ENCODE data around the gene DNLZ. TPM values are rescaled to one million over a fixed set of nuclear protein-coding genes. Genes with fewer than 3 reads are reported as not detected.

Gene DNLZ
- total and polyA plus RNA-seq, 9 of the 15 experiments (the other 6 are each of a cell fraction or from before 2014, with no cell fraction given), result 0.17 to 44.6 (median 3.4) TPM

DNA sequence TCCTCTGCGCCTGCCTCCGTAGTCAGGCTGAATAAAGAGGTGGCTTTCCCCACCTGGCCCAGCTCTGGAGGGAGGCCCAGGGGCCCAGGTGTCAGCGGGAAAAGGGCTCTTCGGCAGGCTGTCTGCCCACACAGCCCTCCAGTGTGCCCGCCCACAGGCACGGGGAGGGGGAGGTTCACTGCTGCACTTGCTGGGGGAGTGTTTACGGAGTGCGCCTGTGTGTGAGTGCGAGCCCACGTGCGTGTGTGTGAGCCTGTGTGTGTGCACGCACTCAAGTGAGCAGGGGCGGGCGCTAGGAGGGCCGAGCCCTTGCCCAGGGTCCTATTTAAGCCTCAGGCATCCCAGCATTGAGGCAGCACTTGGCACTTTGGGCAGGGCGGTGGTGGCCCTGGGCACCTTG, 10.9 kb downstream of the DNLZ start (continued):
- TF ChIP-seq, protein P1, sequence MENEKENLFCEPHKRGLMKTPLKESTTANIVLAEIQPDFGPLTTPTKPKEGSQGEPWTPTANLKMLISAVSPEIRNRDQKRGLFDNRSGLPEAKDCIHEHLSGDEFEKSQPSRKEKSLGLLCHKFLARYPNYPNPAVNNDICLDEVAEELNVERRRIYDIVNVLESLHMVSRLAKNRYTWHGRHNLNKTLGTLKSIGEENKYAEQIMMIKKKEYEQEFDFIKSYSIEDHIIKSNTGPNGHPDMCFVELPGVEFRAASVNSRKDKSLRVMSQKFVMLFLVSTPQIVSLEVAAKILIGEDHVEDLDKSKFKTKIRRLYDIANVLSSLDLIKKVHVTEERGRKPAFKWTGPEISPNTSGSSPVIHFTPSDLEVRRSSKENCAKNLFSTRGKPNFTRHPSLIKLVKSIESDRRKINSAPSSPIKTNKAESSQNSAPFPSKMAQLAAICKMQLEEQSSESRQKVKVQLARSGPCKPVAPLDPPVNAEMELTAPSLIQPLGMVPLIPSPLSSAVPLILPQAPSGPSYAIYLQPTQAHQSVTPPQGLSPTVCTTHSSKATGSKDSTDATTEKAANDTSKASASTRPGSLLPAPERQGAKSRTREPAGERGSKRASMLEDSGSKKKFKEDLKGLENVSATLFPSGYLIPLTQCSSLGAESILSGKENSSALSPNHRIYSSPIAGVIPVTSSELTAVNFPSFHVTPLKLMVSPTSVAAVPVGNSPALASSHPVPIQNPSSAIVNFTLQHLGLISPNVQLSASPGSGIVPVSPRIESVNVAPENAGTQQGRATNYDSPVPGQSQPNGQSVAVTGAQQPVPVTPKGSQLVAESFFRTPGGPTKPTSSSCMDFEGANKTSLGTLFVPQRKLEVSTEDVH (IDR thresholded peaks at IDR 0.05; ENCODE audit: low read depth, partially characterized antibody), result no peak
- TF ChIP-seq, protein P2, sequence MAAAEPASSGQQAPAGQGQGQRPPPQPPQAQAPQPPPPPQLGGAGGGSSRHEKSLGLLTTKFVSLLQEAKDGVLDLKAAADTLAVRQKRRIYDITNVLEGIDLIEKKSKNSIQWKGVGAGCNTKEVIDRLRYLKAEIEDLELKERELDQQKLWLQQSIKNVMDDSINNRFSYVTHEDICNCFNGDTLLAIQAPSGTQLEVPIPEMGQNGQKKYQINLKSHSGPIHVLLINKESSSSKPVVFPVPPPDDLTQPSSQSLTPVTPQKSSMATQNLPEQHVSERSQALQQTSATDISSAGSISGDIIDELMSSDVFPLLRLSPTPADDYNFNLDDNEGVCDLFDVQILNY (CRISPR knock-in tag; IDR thresholded peaks at IDR 0.05), result no peak
- TF ChIP-seq MBD2 (IDR thresholded peaks at IDR 0.05; ENCODE audit: borderline replicate concordance, low read depth) (no peak), POLR2G (IDR thresholded peaks at IDR 0.05; ENCODE audit: low read depth, low read length) (0 out of 2 replicates have a peak, but pooled peaks have one; percentile 7), PTRF (tag; IDR thresholded peaks at IDR 0.05) (no peak), E2F3 (CRISPR knock-in tag; IDR thresholded peaks at IDR 0.05) (no peak), ZNF184 (CRISPR knock-in tag; IDR thresholded peaks at IDR 0.05) (no peak), EGR1 (conservative IDR thresholded peaks at IDR 0.05) (peak; percentile 33; the same call in 1 of the 2 replicates), CEBPB (tag; IDR thresholded peaks at IDR 0.05) (no peak), HDAC2 (IDR thresholded peaks at IDR 0.05) (no peak), ZNF324 (CRISPR knock-in tag; IDR thresholded peaks at IDR 0.05) (no peak), MEF2D (tag; conservative IDR thresholded peaks at IDR 0.05; ENCODE audit: low read depth) (no peak), MTF1 (CRISPR knock-in tag; IDR thresholded peaks at IDR 0.05; ENCODE audit: borderline replicate concordance) (no peak), MAFK (IDR thresholded peaks at IDR 0.05; ENCODE audit: low read length) (no peak), CCAR2 (IDR thresholded peaks at IDR 0.05; ENCODE audit: low read depth, low read length) (no peak)
- TF ChIP-seq, protein P3, sequence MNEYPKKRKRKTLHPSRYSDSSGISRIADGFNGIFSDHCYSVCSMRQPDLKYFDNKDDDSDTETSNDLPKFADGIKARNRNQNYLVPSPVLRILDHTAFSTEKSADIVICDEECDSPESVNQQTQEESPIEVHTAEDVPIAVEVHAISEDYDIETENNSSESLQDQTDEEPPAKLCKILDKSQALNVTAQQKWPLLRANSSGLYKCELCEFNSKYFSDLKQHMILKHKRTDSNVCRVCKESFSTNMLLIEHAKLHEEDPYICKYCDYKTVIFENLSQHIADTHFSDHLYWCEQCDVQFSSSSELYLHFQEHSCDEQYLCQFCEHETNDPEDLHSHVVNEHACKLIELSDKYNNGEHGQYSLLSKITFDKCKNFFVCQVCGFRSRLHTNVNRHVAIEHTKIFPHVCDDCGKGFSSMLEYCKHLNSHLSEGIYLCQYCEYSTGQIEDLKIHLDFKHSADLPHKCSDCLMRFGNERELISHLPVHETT (CRISPR knock-in tag; conservative IDR thresholded peaks at IDR 0.05 in 1 of 2, IDR thresholded peaks at IDR 0.05 in 1 of 2), result no peak
- TF ChIP-seq, protein P4, sequence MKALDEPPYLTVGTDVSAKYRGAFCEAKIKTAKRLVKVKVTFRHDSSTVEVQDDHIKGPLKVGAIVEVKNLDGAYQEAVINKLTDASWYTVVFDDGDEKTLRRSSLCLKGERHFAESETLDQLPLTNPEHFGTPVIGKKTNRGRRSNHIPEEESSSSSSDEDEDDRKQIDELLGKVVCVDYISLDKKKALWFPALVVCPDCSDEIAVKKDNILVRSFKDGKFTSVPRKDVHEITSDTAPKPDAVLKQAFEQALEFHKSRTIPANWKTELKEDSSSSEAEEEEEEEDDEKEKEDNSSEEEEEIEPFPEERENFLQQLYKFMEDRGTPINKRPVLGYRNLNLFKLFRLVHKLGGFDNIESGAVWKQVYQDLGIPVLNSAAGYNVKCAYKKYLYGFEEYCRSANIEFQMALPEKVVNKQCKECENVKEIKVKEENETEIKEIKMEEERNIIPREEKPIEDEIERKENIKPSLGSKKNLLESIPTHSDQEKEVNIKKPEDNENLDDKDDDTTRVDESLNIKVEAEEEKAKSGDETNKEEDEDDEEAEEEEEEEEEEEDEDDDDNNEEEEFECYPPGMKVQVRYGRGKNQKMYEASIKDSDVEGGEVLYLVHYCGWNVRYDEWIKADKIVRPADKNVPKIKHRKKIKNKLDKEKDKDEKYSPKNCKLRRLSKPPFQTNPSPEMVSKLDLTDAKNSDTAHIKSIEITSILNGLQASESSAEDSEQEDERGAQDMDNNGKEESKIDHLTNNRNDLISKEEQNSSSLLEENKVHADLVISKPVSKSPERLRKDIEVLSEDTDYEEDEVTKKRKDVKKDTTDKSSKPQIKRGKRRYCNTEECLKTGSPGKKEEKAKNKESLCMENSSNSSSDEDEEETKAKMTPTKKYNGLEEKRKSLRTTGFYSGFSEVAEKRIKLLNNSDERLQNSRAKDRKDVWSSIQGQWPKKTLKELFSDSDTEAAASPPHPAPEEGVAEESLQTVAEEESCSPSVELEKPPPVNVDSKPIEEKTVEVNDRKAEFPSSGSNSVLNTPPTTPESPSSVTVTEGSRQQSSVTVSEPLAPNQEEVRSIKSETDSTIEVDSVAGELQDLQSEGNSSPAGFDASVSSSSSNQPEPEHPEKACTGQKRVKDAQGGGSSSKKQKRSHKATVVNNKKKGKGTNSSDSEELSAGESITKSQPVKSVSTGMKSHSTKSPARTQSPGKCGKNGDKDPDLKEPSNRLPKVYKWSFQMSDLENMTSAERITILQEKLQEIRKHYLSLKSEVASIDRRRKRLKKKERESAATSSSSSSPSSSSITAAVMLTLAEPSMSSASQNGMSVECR (CRISPR knock-in tag; IDR thresholded peaks at IDR 0.05), result no peak

All from K562 (cell line).